Transverse colon (tissue), 4 donors: ENCODE results near the gene NTRK2.

Experiments
- CTCF ChIP-seq, 5 experiments: fragments of 200-600 bp in 3 of 5; fragments of 450-650 bp in 2 of 5; sonication (generic) in 3 of 5; IDR thresholded peaks; 1 replicate in 2 of 5; 2 replicates in 3 of 5; pipeline ENCODE4 v1.5.1; 2016 to 2017; ENCODE audit warnings: antibody characterized with exemption in 5 of 5, inconsistent platforms in 3 of 5, mild to moderate bottlenecking in 2 of 5, moderate library complexity in 1 of 5
- EP300 ChIP-seq: sonication (generic); formaldehyde crosslinking; IDR thresholded peaks from one replicate; pipeline ENCODE4 v1.6.1; 2017; ENCODE audit warnings: antibody characterized with exemption, low read depth
- POLR2AphosphoS5 ChIP-seq, 3 donors: sonication (generic); formaldehyde crosslinking; IDR thresholded peaks; one replicate each; pipeline ENCODE4 v1.6.1; 2016; ENCODE audit warnings: antibody characterized with exemption in 3 of 3

DNA sequence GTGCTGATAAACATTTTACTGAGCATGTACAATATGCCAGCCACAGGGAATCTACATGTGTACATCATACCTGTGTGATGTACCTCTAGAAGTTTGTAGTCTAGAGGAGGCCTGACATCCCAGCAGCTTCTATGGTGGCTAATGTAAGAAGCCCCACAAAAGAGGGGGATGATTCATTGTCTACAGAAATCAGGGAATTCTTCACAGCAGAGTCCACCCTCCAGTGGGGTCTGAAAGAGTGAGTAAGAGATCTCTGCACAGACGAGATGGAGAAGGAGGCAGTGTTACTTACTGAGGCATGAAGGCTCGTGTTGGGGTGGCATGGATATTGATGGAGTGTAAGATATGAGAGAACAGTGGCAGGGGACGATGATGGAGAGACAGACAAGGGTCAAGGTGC, 103.0 kb downstream of the NTRK2 start:
- TF ChIP-seq EP300, result no peak
- TF ChIP-seq CTCF (IDR thresholded peaks at IDR 0.05), result no peak
- TF ChIP-seq POLR2AphosphoS5 (IDR thresholded peaks at IDR 0.05), result no peak
